ENCODE results near the gene SEC14L3. TPM values are rescaled to one million over a fixed set of nuclear protein-coding genes. Genes with fewer than 3 reads are reported as not detected.

The SEC14L3 gene
- total and polyA plus RNA-seq, 2 of the 4 experiments (the other 2 are of a cell fraction), result not detected

- Histone ChIP-seq H3K9me3 (ENCODE audit: control insufficient read depth, insufficient read depth, low read length) (no peaks in the 10 kb centered on the region), H3K56ac (ENCODE audit: extremely low read depth, insufficient read depth, low read length) (no peak overlapping the region), H3K36me3 (ENCODE audit: control insufficient read depth, insufficient read depth, low read length) (no peaks in the 10 kb centered on the region), H2BK15ac (ENCODE audit: low read depth, low read length) (no peak overlapping the region), H3K9ac (ENCODE audit: low read depth, low read length) (no peak overlapping the region), H3K27me3 (ENCODE audit: control insufficient read depth, insufficient read depth, low read length) (peaks cover 8% of the 10 kb centered on the region), H3K14ac (replicated peaks; ENCODE audit: low read depth, low read length) (no peak overlapping the region), H2AK5ac (ENCODE audit: low read depth, low read length) (no peak overlapping the region), H3K4ac (ENCODE audit: low read depth, low read length) (no peak overlapping the region), H2BK20ac (ENCODE audit: low read depth, low read length) (no peak overlapping the region), H2BK5ac (ENCODE audit: low read depth, low read length, poor library complexity, severe bottlenecking) (no peak overlapping the region), H3K23ac (ENCODE audit: low read depth, low read length) (no peak overlapping the region), H4K8ac (ENCODE audit: low read depth in 2 of 2, low read length in 2 of 2) (no peak overlapping the region), H2AFZ (replicated peaks; ENCODE audit: low read length, poor library complexity) (no peak overlapping the region), H4K91ac (ENCODE audit: insufficient read depth, low read depth, low read length) (no peak overlapping the region), H3K4me1 (ENCODE audit: control insufficient read depth, insufficient read depth, low read length) (no peaks in the 10 kb centered on the region), H4K20me1 (ENCODE audit: insufficient read depth, low read length) (no peaks in the 10 kb centered on the region), H3K27ac (ENCODE audit: insufficient read depth, low read length) (no peak overlapping the region), H4K5ac (ENCODE audit: low read depth, low read length) (no peak overlapping the region), H3K4me2 (ENCODE audit: low read depth, low read length) (no peak overlapping the region), H2BK120ac (ENCODE audit: low read depth, low read length) (no peak overlapping the region), H3K79me1 (ENCODE audit: low read depth in 1 of 2, low read length in 2 of 2) (no peaks in the 10 kb centered on the region), H3K18ac (ENCODE audit: low read depth, low read length) (no peak overlapping the region), H3K4me3 (ENCODE audit: insufficient read depth, low read depth, low read length) (no peak overlapping the region), H2AK9ac (replicated peaks; ENCODE audit: low read depth, low read length, poor library complexity) (no peak overlapping the region), H3K9me1 (ENCODE audit: insufficient read depth, low read length) (no peaks in the 10 kb centered on the region)
- DNase-seq, result peak; percentile 38
- ChIA-PET POLR2A (ENCODE audit: unreplicated experiment) (no interaction called here), CTCF (no interaction called here)
- intact Hi-C loops (cut with micrococcal nuclease), result no loop called here
- no peak for TF ChIP-seq RAD21 (IDR thresholded peaks at IDR 0.05; ENCODE audit: low read length)
- dilution Hi-C loops (cut with HindIII; ENCODE audit: low sequenced_read_pairs, unreplicated experiment), result no loop called here
- WGBS, 2 experiments (ENCODE audit: extremely low coverage in 2 of 2, insufficient read length in 1 of 2), result 28% methylated on average over 3 of the region's 8 CpGs; no CpG with 5 or more reads in 1 of the 2 experiments
- in situ Hi-C loops (cut with MboI; ENCODE audit: low sequenced_read_pairs), result no loop called here
- BruUV-seq (replicated peaks), result no TSS peak
- peak; percentile 51; the same call in 1 of the 2 replicates for ATAC-seq (ENCODE audit: low read depth)
Measured at GRCh38 chr22:30457981-30458380, 13.8 kb downstream of the SEC14L3 start.
